Measurements from ENCODE around the gene RBM20.

RBM20 gene

DNA sequence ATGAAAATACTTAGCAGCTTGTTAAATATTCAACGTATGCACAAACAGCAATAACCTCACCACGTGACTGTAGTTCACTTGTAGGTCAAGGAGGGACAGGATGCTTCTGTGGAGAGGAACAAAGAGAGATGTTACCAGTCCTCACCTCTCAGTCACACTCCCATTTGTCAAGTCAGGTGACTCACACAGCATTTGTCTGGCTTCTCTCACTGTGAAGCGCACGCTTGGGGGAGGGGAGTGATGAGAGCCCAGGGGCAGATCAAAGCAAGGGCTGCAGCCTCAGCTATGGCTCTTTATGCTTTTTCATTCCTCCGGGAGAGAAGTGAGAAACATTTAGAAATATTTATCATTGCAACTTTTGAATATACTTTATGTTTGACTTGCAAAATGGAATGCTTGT, 2.9 kb upstream of the RBM20 start:
- H3K4me3 ChIP-seq (replicated peaks; ENCODE audit: insufficient read depth, low read length): no peak overlapping the region
- DNase-seq (ENCODE audit: low read depth in 1 of 2, low spot score in 1 of 2): no peak
- H3K27ac ChIP-seq (replicated peaks): no peak overlapping the region
- H3K27me3 ChIP-seq (ENCODE audit: insufficient read depth, poor library complexity, severe bottlenecking): peaks cover 46% of the 10 kb centered on the region
- TF ChIP-seq REST (IDR thresholded peaks at IDR 0.05; ENCODE audit: insufficient replicate concordance, low read depth): no peak
- no peak for TF ChIP-seq SPI1 (IDR thresholded peaks at IDR 0.05; ENCODE audit: borderline replicate concordance, low read depth)
- no peak for TF ChIP-seq GABPA (IDR thresholded peaks at IDR 0.05; ENCODE audit: low read depth)
- no peak for TF ChIP-seq POLR2AphosphoS5 (IDR thresholded peaks at IDR 0.05; ENCODE audit: low read depth)
- no peak for TF ChIP-seq CTCF (IDR thresholded peaks at IDR 0.05; ENCODE audit: insufficient read depth, low read length)

DNA sequence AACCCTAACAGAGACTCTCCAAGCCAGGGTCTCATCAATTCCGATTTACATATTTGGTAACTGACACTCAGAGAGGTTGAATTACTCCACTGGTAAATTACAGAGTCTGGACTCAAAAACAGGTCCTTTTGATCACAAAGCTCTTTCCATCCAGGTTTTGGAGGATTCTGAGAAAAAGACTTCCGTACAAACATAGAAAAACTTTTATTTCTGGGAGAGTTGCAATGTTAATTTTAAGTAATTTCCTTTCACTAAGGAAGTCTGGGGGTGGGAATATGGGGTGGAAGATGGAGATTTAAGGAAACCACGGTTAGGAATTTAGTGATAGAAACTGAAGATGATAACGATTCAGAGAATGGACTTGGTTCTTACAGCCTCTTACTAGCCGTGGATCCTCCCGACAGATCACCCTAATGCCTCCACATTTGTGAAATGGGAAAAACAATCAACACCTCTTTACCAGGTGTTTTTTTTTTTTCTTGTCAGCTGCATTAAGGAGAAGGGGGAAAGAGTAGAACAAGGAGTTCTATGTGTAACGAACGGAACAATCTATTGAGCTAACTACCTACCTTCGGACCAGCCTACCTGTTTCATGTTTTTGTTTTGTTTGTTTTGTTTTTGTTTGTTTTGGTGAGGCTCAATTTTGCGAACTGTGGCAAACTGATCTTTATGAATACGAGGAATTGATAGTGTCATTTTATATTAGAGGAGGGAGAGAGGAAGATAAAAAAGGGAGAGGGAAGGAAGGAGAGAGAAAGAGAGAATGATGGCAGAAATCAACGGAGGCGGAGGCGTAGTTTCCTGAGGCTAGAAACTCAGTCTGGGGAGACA, 1.7 kb upstream of the RBM20 start:
- Histone ChIP-seq H3K27me3 (ENCODE audit: insufficient read depth, poor library complexity, severe bottlenecking) (peaks cover 56% of the 10 kb centered on the region), H3K27ac (replicated peaks) (no peak overlapping the region), H3K4me3 (replicated peaks; ENCODE audit: insufficient read depth, low read length) (no peak overlapping the region)
- TF ChIP-seq SPI1 (IDR thresholded peaks at IDR 0.05; ENCODE audit: borderline replicate concordance, low read depth): no peak
- no peak for TF ChIP-seq GABPA (IDR thresholded peaks at IDR 0.05; ENCODE audit: low read depth)
- no peak for TF ChIP-seq CTCF (IDR thresholded peaks at IDR 0.05; ENCODE audit: insufficient read depth, low read length)
- no peak for TF ChIP-seq POLR2AphosphoS5 (IDR thresholded peaks at IDR 0.05; ENCODE audit: low read depth)
- TF ChIP-seq REST (IDR thresholded peaks at IDR 0.05; ENCODE audit: insufficient replicate concordance, low read depth): no peak
- DNase-seq (ENCODE audit: low read depth in 1 of 2, low spot score in 1 of 2): no peak

GRCh38 chr10:110643035-110643652, 992 bp upstream of the RBM20 start:
- peak overlapping the region; percentile 42 for H3K4me3 ChIP-seq (replicated peaks; ENCODE audit: insufficient read depth, low read length)
- TF ChIP-seq SPI1 (IDR thresholded peaks at IDR 0.05; ENCODE audit: borderline replicate concordance, low read depth): no peak
- no peak overlapping the region for H3K27ac ChIP-seq (replicated peaks)
- no peak for DNase-seq (ENCODE audit: low read depth in 1 of 2, low spot score in 1 of 2)
- H3K27me3 ChIP-seq (ENCODE audit: insufficient read depth, poor library complexity, severe bottlenecking): peaks cover 56% of the 10 kb centered on the region

DNA sequence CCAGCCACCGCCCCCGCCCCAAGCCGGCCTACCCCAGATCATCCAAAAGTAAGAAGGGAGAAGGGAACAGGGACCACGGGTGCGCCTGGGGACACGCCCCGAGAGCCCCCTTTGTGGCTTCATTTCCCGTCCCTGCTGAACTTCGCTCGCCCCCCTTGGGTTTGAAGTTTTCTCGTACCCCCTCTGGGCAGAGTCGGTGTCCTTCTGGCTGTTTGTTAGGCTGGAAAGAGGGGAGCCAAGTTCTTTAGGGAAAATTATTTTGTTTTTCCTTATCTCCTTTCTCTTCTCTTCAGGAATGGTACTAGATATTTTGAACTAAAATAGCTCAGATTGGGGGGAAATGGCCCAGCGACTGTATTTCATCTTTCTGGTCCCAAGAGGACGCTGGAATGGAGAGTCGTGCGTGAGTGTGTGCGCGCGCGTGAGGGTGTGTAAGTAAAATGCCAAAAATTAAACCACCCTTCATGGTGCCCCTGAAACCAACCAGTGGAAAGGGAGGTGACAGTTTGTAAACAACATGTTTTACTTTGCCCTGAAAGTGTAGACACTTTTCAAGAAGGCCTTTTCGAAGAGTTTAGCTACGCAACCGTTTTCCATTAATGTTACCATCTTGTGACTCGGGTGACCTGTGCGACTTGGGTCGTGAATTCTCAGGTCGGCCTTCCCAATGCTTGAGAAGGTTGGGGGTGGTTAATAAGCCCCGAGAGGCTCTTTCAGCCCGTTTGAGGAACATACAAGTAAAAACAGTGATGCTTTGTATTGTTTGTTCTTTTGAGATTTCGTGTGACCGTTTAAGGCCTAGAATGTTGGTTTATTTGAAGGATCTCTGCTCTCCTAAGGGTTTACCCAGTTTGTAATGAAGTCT, 694 bp downstream of the RBM20 start:
- TF ChIP-seq CTCF (IDR thresholded peaks at IDR 0.05; ENCODE audit: insufficient read depth, low read length) (no peak), REST (IDR thresholded peaks at IDR 0.05; ENCODE audit: insufficient replicate concordance, low read depth) (no peak), SPI1 (IDR thresholded peaks at IDR 0.05; ENCODE audit: borderline replicate concordance, low read depth) (no peak), POLR2AphosphoS5 (IDR thresholded peaks at IDR 0.05; ENCODE audit: low read depth) (no peak), GABPA (IDR thresholded peaks at IDR 0.05; ENCODE audit: low read depth) (no peak)
- Histone ChIP-seq H3K4me3 (replicated peaks; ENCODE audit: insufficient read depth, low read length) (peak overlapping the region; percentile 42), H3K27ac (replicated peaks) (no peak overlapping the region), H3K27me3 (ENCODE audit: insufficient read depth, poor library complexity, severe bottlenecking) (peaks cover 59% of the 10 kb centered on the region)
- DNase-seq (ENCODE audit: low read depth in 1 of 2, low spot score in 1 of 2): no peak
